IMR-90 (cell line): ENCODE results near the gene RASSF9. TPM values are rescaled to one million over a fixed set of nuclear protein-coding genes. Genes with fewer than 3 reads are reported as not detected.

Experiments
- ATAC-seq: fragments of 200-7000 bp; cut with Tn5 transposase; 2 replicates; pipeline ENCODE4 v1.9.1; 2020; ENCODE audit warnings: low read depth, mild to moderate bottlenecking, moderate library complexity
- BruUV-seq: library from RNA; stranded (reverse); fragments of 400-500 nt; replicated peaks from 2 replicates; lab custom pipeline; 2021; lab: Mats Ljungman, UMichigan
- CTCF ChIA-PET: fragments of 300-600 bp; formaldehyde crosslinking; extraction: SDS; loops from one replicate; lab custom pipeline; 2021; ENCODE audit warnings: antibody characterized with exemption; lab: Yijun Ruan, JAX
- POLR2A ChIA-PET: fragments of 300-600 bp; sonication (Branson Sonifier 250); formaldehyde crosslinking; loops from one replicate; lab custom pipeline; 2022; ENCODE audit warnings: antibody characterized with exemption; ENCODE audit not compliant: unreplicated experiment; lab: Charles Lee
- DNase-seq: peaks from one replicate; pipeline ENCODE4 v3.0.0; 2013
- H2AFZ ChIP-seq: replicated peaks from 2 replicates; pipeline ENCODE3; 2013; ENCODE audit warnings: low read length, mild to moderate bottlenecking; ENCODE audit not compliant: poor library complexity
- H2AK5ac ChIP-seq: 2 replicates; pipeline ENCODE4 v1.6.1; 2013; ENCODE audit warnings: low read depth, low read length, inconsistent platforms
- H2AK9ac ChIP-seq: replicated peaks from 2 replicates; pipeline ENCODE3; 2013; ENCODE audit warnings: mild to moderate bottlenecking, low read depth, low read length, moderate library complexity; ENCODE audit not compliant: poor library complexity
- H2BK120ac ChIP-seq: 2 replicates; pipeline ENCODE4 v1.6.1; 2013; ENCODE audit warnings: low read depth, low read length, inconsistent platforms
- H2BK15ac ChIP-seq: 3 replicates; pipeline ENCODE4 v1.6.1; 2013; ENCODE audit warnings: low read depth, low read length, inconsistent platforms
- H2BK20ac ChIP-seq: 2 replicates; pipeline ENCODE4 v1.6.1; 2013; ENCODE audit warnings: low read depth, mild to moderate bottlenecking, inconsistent platforms, low read length, moderate library complexity
- H2BK5ac ChIP-seq: 2 replicates; pipeline ENCODE4 v1.6.1; 2013; ENCODE audit warnings: mild to moderate bottlenecking, low read depth, low read length, inconsistent platforms; ENCODE audit not compliant: poor library complexity, severe bottlenecking
- H3K14ac ChIP-seq: replicated peaks from 2 replicates; pipeline ENCODE4 v1.6.1; 2013; ENCODE audit warnings: low read depth, low read length, inconsistent platforms
- H3K18ac ChIP-seq: 2 replicates; pipeline ENCODE4 v1.6.1; 2013; ENCODE audit warnings: low read depth, low read length, control low read depth
- H3K23ac ChIP-seq: 2 replicates; pipeline ENCODE4 v1.6.1; 2013; ENCODE audit warnings: low read depth, low read length, inconsistent platforms
- H3K27ac ChIP-seq: 2 replicates; pipeline ENCODE4 v1.5.1; 2013; ENCODE audit warnings: mild to moderate bottlenecking, control low read depth, low read length; ENCODE audit not compliant: insufficient read depth
- H3K27me3 ChIP-seq: 2 replicates; pipeline ENCODE4 v1.6.1; 2013; ENCODE audit warnings: low read length; ENCODE audit not compliant: control insufficient read depth, insufficient read depth
- H3K36me3 ChIP-seq: 2 replicates; pipeline ENCODE4 v1.6.1; 2013; ENCODE audit warnings: low read length, mixed read lengths; ENCODE audit not compliant: control insufficient read depth, insufficient read depth
- H3K4ac ChIP-seq: 2 replicates; pipeline ENCODE4 v1.6.1; 2013; ENCODE audit warnings: low read depth, low read length, inconsistent platforms
- H3K4me1 ChIP-seq: 2 replicates; pipeline ENCODE4 v1.6.1; 2013; ENCODE audit warnings: low read length, mixed read lengths; ENCODE audit not compliant: control insufficient read depth, insufficient read depth
- H3K4me2 ChIP-seq: 2 replicates; pipeline ENCODE4 v1.6.1; 2013; ENCODE audit warnings: low read depth, mild to moderate bottlenecking, control low read depth, low read length, moderate library complexity
- H3K4me3 ChIP-seq: 2 replicates; pipeline ENCODE4 v1.5.1; 2013; ENCODE audit warnings: low read depth, mild to moderate bottlenecking, control low read depth, low read length, moderate library complexity; ENCODE audit not compliant: insufficient read depth
- H3K56ac ChIP-seq: 2 replicates; pipeline ENCODE4 v1.6.1; 2013; ENCODE audit warnings: low read length, inconsistent platforms; ENCODE audit not compliant: insufficient read depth; ENCODE audit errors: extremely low read depth
- H3K79me1 ChIP-seq, 2 experiments: 2 replicates each; pipeline ENCODE4 v1.6.1; 2013; ENCODE audit warnings: low read length in 2 of 2, inconsistent platforms in 1 of 2, low read depth in 1 of 2
- H3K9ac ChIP-seq: 2 replicates; pipeline ENCODE4 v1.6.1; 2013; ENCODE audit warnings: low read depth, low read length, control low read depth
- H3K9me1 ChIP-seq: 2 replicates; pipeline ENCODE4 v1.6.1; 2013; ENCODE audit warnings: low read length, inconsistent platforms; ENCODE audit not compliant: insufficient read depth
- H3K9me3 ChIP-seq: 2 replicates; pipeline ENCODE4 v1.6.1; 2013; ENCODE audit warnings: low read length; ENCODE audit not compliant: control insufficient read depth, insufficient read depth
- H4K20me1 ChIP-seq: 2 replicates; pipeline ENCODE4 v1.6.1; 2013; ENCODE audit warnings: low read length, inconsistent platforms; ENCODE audit not compliant: insufficient read depth
- H4K5ac ChIP-seq: 2 replicates; pipeline ENCODE4 v1.6.1; 2013; ENCODE audit warnings: mild to moderate bottlenecking, low read depth, low read length, control low read depth
- H4K8ac ChIP-seq, 2 experiments: 2 replicates each; pipeline ENCODE4 v1.6.1; 2013; ENCODE audit warnings: low read depth in 2 of 2, low read length in 2 of 2, control low read depth in 1 of 2, inconsistent platforms in 1 of 2
- H4K91ac ChIP-seq: 2 replicates; pipeline ENCODE4 v1.6.1; 2013; ENCODE audit warnings: low read depth, low read length, inconsistent platforms; ENCODE audit not compliant: insufficient read depth
- CEBPB ChIP-seq: IDR thresholded peaks from 2 replicates; pipeline ENCODE4 v1.6.1; 2012; ENCODE audit warnings: low read depth, low read length, improper control_type of control experiment
- FOS ChIP-seq: fragments of 150-350 bp; IDR thresholded peaks from 2 replicates; pipeline ENCODE4 v1.6.1; 2016; ENCODE audit warnings: low read depth, low read length
- WGBS, 2 experiments: methylation state at CpG; one replicate each; pipeline versions ENCODE4 v1.1.5 to v1.1.7; 2013; ENCODE audit warnings: missing lambda C conversion rate in 2 of 2; ENCODE audit not compliant: insufficient read length in 1 of 2; ENCODE audit errors: extremely low coverage in 2 of 2; 5-methylcytosine and 5-hydroxymethylcytosine counted together
- dilution Hi-C: fragments of 300-500 bp; cut with HindIII; formaldehyde crosslinking; loops from one replicate; pipeline ENCODE4 v1.14.3; 2018; ENCODE audit warnings: low sequenced_read_pairs; ENCODE audit not compliant: unreplicated experiment
- in situ Hi-C: fragments of 300-500 bp; cut with MboI; formaldehyde crosslinking; loops from 3 replicates; pipeline ENCODE4 v1.14.3; 2019; ENCODE audit warnings: low sequenced_read_pairs, inconsistent platforms, mixed read lengths
- intact Hi-C: fragments of 100-400 bp; cut with micrococcal nuclease; formaldehyde crosslinking; loops from 2 replicates; pipeline ENCODE4 v1.10.0; 2022
- polyA plus RNA-seq, 3 experiments: library from polyadenylated mRNA; depleted of rRNA; stranded (reverse); fragments of >200 nt; gene quantifications; 2 replicates each; pipeline ENCODE4 v1.2.3, GENCODE V29; 2012; ENCODE audit warnings: low replicate concordance in 1 of 3
- total RNA-seq: library from RNA; depleted of rRNA; stranded (reverse); fragments of >200 nt; gene quantifications from 2 replicates; pipeline ENCODE4 v1.2.3, GENCODE V29; 2012
- TF ChIP-seq, protein P1 (sequence below): fragments of 150-350 bp; IDR thresholded peaks from 2 replicates; pipeline ENCODE4 v1.6.1; 2017; ENCODE audit warnings: mild to moderate bottlenecking, antibody characterized with exemption, low read length, low read depth

Gene RASSF9
- total and polyA plus RNA-seq, 2 of the 4 experiments (the other 2 are of a cell fraction) = 0.09 to 0.18 TPM

DNA sequence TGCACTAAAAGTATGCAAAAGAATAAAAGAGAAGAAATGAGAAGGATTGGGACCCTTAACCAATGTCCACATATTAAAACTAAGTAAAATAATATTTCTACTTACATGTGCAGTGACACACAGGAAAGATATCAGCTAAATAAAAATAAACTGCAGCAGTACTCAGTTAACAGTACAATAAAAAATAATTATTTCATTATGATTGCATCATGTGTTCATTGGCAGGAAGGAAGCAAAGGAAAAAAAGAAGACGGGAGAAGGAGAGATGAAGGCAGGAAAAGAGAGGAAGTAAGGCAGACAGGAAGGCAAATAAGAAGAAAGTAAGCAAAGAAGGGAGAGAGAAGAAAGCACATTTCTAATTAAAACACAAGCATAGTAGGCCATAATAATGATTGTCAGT is 33.0 kb downstream of the RASSF9 start:
- no TSS peak for BruUV-seq
- POLR2A ChIA-PET = no interaction called here
- H3K4me3 ChIP-seq = no peak overlapping the region

More for the DNA sequence above, 33.0 kb downstream of the RASSF9 start:
- H3K4me1 ChIP-seq = no peaks in the 10 kb centered on the region
- no peaks in the 10 kb centered on the region for H3K79me1 ChIP-seq
- no peaks in the 10 kb centered on the region for H3K9me3 ChIP-seq
- DNase-seq (peak; percentile 15), ATAC-seq (no peak)
- no peak overlapping the region for H2AFZ ChIP-seq
- no peak overlapping the region for H3K18ac ChIP-seq
- no peaks in the 10 kb centered on the region for H4K20me1 ChIP-seq
- no peak overlapping the region for H3K4ac ChIP-seq
- H3K27me3 ChIP-seq = no peaks in the 10 kb centered on the region
- no peak overlapping the region for H4K5ac ChIP-seq
- H2AK5ac ChIP-seq = no peak overlapping the region
- no peaks in the 10 kb centered on the region for H3K9me1 ChIP-seq
- no peak overlapping the region for H3K56ac ChIP-seq
- TF ChIP-seq FOS (no peak), CEBPB (peak; percentile 34; the same call in 1 of the 2 replicates)
- TF ChIP-seq, protein P1, sequence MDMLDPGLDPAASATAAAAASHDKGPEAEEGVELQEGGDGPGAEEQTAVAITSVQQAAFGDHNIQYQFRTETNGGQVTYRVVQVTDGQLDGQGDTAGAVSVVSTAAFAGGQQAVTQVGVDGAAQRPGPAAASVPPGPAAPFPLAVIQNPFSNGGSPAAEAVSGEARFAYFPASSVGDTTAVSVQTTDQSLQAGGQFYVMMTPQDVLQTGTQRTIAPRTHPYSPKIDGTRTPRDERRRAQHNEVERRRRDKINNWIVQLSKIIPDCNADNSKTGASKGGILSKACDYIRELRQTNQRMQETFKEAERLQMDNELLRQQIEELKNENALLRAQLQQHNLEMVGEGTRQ = no peak
- no peak overlapping the region for H4K8ac ChIP-seq
- H3K36me3 ChIP-seq = no peaks in the 10 kb centered on the region
- intact Hi-C loops = no loop called here
- H3K4me2 ChIP-seq = no peak overlapping the region
- H2AK9ac ChIP-seq = no peak overlapping the region
- no peak overlapping the region for H3K14ac ChIP-seq
- H2BK20ac ChIP-seq = no peak overlapping the region
- no peak overlapping the region for H3K23ac ChIP-seq
- no peak overlapping the region for H2BK120ac ChIP-seq
- H3K9ac ChIP-seq = no peak overlapping the region
- no peak overlapping the region for H2BK5ac ChIP-seq
- H3K27ac ChIP-seq = no peak overlapping the region
- CTCF ChIA-PET = no interaction called here
- H2BK15ac ChIP-seq = no peak overlapping the region
- H4K91ac ChIP-seq = no peak overlapping the region
- no CpG with 5 or more reads among the region's 1 CpG for WGBS, 2 experiments
- dilution Hi-C loops = no loop called here
- in situ Hi-C loops = no loop called here
